NAMALWA (cell line): Measurements from ENCODE around the gene EFHD2.
"Not testable (repeated sequence)": the region's sequence is repeated elsewhere in the genome, so short reads cannot be mapped to it uniquely, and the experiment has no call there.

Experiments used
- DNase-seq: peaks from one replicate; pipeline ENCODE4 v3.0.0-alpha.2; 2015; ENCODE audit warnings: low spot score

The EFHD2 gene

GRCh38 chr1:15452866-15453571 lies 43.3 kb downstream of the EFHD2 start:
- no peak for DNase-seq

- DNase-seq: no peak
Measured at GRCh38 chr1:15453734-15454133, 44.0 kb downstream of the EFHD2 start.

GRCh38 chr1:15454256-15454655 lies 44.6 kb downstream of the EFHD2 start:
- no peak for DNase-seq

DNA sequence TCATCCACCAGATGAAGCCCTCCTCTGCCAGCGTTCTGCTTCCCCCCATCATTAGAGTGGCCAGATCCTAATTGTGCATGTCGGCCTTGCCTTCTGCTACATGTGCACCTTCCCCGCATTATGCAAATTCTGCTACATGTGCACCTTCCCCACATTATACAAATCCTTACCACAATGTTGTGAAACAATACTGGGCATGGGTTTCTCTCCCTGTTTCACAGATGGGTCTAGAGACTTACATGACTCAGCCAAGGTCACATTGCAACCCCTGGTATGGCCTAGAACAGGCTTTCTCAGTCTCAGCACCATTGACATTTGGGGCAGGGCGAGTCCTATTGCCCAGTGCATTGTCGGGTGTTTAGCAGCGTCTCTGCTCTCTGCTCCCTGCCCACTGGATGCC lies 45.8 kb downstream of the EFHD2 start:
- DNase-seq: no peak

DNA sequence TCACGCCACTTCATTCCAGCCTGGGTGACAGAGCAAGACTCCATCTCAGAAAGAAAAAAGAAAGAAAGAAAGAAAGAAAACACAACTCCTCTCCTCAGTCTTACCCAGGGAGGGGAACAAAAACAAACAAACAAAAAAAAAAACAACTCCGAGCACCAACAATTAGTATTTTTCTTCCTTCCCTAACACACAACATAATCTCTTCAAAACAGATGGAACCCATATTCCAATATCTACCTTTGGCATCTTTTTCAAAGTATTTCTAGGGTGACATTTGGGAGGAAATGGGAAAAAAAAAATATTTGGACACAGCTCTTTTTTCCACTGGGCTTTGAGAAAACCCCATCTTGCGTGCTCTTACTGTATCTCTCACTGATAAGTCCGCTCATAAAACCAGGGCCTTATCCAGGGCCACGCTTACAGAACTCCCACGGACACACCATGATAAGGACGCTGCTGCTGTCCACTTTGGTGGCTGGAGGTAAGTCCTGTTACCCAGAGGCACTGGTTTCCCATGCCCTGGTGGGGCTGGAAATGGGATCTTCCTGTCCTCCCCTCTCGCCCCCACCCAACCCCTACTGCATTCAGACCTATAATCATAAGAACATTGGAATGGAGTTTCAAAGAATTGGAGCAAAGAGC lies 46.7 kb downstream of the EFHD2 start, which contains the start of gene CELA2A:
CELA2A (plus strand) TSS at position 420 of the 642 bp plus-strand sequence; CDS start at position 442, 22 bp downstream.
- no peak for DNase-seq

GRCh38 chr1:15457585-15457984 lies 47.9 kb downstream of the EFHD2 start:
- DNase-seq: no peak

GRCh38 chr1:15458388-15458787 lies 48.7 kb downstream of the EFHD2 start:
- DNase-seq: not testable (repeated sequence)

- no peak for DNase-seq
Measured at GRCh38 chr1:15459771-15460707, 50.4 kb downstream of the EFHD2 start.

GRCh38 chr1:15460708-15461095 lies 51.0 kb downstream of the EFHD2 start:
- no peak for DNase-seq

DNA sequence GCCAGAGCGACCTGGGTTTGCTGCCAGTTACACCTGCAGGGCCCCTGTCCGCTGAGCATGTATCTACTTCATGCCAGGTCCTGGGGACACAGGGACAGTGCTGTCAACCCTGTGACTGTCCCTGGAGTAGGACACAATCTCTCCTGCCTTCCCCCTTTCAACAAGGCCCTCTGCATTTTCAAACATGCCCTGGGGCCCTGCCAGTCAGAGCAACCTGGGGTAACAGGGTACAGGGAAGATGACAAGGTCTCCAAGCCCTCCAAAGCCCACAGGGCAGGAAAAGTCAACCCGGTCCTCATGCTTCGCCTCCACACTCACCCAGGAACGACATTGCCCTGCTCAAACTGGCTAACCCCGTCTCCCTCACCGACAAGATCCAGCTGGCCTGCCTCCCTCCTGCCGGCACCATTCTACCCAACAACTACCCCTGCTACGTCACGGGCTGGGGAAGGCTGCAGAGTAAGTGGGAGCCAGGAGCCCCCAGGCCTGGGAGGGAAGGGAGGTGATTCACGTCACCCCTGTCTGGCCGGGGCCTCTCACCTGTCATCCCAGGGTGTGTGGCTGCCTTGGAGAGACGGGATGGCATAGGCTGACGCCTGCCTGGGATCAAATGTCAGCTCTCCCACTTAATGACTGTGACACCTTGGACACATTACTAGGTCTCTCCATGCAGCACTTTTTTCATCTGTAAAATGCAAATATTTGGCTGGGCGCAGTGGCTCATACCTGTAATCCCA lies 53.5 kb downstream of the EFHD2 start:
- not testable (repeated sequence) for DNase-seq

- not testable (repeated sequence) for DNase-seq
Measured at GRCh38 chr1:15463926-15464322, 54.2 kb downstream of the EFHD2 start.

DNA sequence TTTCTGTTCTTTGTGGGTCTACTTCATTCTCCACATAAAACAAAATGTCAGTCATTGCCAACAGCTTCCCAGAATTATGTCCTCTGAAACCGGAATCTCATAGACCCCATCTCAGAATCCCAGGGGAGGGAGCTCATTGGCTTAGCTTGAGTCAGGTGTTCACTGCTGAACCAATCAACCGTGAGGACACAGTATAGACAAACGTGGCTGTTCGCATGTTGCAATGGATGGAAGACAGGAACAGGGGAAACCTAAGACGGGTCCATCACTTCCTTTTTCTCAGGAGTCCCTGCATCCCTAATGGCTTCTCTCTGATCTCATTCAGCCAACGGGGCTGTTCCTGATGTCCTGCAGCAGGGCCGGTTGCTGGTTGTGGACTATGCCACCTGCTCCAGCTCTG lies 56.0 kb downstream of the EFHD2 start:
- no peak for DNase-seq

GRCh38 chr1:15466955-15467625 lies 57.4 kb downstream of the EFHD2 start:
- not testable (repeated sequence) for DNase-seq

DNA sequence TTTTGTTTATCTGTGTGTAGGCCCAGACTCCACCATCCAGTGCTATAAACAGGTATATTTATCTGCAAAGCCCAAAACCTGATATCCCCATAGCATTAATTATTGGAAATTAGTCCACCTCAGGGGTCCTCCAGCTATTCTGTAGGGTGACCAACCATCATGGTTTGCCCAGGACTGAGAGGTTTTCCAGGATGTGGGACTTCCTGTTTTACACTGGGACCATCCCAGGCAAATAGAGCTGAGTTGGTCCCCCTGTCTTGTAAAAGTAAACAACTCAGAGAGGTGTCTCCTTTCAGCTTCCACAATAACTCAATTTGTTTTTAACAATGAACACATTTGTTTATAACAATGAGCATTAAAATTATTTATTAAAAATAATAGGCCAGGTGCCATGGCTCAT lies 58.5 kb downstream of the EFHD2 start:
- no peak for DNase-seq

GRCh38 chr1:15469361-15469760 lies 59.7 kb downstream of the EFHD2 start:
- no peak for DNase-seq

- DNase-seq: not testable (repeated sequence)
Measured at GRCh38 chr1:15469821-15470448, 60.2 kb downstream of the EFHD2 start.

GRCh38 chr1:15471067-15471466 lies 61.4 kb downstream of the EFHD2 start:
- DNase-seq: not testable (repeated sequence)

DNA sequence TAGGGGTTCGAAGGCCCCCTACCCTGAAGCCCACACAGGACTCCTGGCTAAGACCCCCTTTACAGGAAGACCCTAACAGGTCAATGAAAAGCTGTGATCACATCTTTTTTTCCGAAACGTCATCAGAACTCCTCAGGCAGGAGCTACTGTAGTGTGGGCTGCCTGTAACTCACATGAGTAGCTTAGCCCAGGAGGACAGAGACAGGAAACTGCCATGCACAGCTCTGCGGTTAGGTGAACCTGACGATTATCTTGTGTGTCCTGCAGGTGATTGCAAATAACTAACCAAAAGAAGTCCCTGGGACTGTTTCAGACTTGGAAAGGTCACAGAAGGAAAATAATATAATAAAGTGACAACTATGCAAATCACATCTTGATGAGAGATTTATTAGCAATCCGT lies 62.0 kb downstream of the EFHD2 start:
- not testable (repeated sequence) for DNase-seq

DNA sequence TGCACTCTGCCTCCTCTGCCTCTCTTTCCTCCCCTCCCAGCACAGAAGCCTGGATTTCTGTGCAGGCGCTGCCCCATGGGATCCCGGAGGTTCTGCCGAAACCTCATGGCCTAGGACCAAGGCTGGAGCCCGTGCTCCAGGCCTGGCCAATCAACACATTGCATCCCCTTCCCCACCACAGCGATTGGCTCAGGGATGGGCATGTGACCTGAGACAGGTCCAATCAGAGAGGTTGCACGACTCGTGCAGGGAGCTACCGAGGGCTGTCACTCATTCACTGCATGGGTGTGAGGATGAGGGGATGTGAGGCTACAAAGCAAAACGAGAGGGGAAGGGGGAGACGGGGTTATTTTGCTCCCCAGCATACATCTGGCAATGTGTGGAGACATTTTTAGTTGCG lies 62.9 kb downstream of the EFHD2 start:
- DNase-seq: no peak

DNA sequence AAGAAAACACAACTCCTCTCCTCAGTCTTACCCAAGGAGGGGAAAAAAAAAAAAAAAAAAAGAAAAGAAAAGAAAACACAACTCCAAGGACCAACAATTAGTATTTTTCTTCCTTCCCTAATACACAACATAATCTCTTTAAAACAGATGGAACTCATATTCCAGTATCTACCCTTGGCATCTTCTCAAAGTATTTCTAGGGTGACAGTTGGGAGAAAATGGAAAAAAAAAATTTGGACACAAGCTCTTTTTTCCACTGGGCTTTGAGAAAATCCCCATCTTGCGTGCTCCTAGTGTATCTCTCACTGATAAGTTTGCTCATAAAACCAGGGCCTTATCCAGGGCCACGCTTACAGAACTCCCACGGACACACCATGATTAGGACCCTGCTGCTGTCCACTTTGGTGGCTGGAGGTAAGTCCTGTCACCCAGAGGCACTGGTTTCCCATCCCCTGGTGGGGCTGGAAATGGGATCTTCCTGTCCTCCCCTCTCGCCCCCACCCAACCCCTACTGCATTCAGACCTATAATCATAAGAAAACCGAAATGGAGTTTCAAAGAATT lies 66.1 kb downstream of the EFHD2 start, which contains the start of gene CELA2B:
CELA2B (plus strand) TSS at position 353 of the 563 bp plus-strand sequence; CDS start at position 375, 22 bp downstream.
- DNase-seq: no peak
